Endothelial cell of umbilical vein (primary cell): ENCODE results near the gene ORC6.

Experiments used
- EZH2 ChIP-seq: IDR thresholded peaks from 2 replicates; pipeline ENCODE4 v1.6.1; 2012; ENCODE audit warnings: borderline replicate concordance, low read depth, mild to moderate bottlenecking, moderate library complexity, low read length, inconsistent platforms; ENCODE audit not compliant: severe bottlenecking
- MYC ChIP-seq: IDR thresholded peaks from one replicate; pipeline ENCODE4 v1.6.1; 2011; ENCODE audit warnings: mild to moderate bottlenecking, low read depth, low read length

GRCh38 chr16:46731691-46732555, 42.5 kb downstream of the ORC6 start:
- TF ChIP-seq EZH2 (no peak), MYC (no peak)
